ENCODE measurements around the gene DUSP22.

DUSP22 gene

DNA sequence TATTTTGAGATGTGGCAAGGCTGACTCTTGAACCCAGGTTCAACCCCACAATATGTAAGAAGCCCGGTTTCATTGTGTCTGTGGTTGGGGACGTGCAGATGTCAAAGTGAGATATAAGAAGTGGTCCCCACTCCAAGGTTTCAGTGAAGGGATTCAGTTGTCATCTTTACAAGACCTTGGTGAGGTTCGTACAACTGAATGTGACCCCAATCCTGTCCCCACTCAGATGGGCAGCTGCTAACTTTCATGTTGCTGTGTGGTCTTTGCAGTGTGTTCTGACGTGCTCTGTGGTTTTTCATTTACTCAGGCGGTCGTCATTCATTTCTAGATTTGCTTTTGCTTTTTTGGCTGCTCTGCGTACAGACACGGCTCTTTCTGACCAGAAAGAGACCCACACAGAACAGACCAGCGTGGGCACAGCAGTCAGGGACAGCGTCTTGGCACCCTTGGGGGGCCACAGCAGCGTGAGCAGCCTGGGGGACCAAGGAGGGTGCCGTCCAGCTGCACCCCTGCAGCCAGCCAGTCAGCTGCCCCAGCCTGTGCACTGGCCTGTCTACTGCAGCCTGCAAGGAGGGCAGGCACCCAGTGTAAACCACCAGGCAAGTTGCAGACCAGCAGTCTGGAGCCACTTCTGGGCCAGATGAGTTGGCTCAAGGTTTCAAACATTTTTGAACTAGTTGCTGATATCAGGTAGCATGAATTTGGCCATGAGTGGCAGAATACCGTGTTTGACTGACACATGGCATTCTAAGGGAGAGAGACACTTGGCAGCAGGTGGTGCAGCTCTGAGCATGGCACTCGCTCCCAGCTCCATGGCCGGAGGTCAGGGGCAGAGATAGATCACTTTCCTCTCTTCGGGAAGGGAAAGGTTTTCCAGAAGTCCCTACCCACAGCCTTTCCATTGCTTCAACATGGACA, 49.9 kb downstream of the DUSP22 start:
- DNase-seq: no peak

DNA sequence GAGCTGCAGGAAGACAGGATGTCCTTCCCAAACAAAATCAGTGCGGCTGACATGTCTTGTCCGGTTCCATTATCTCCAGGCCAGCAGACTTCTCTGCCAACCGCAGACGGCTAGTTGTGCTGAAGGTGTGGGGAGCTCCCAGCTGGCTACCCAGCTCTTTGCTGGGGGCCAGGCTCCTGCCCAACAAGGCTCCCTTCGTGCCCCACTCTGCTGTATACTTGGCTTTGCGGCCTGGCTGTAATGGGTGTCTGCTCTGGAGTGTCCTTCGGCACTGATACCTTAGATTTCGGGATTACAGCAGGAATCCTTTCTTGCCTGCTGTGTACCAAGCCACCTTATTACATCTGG, 50.5 kb downstream of the DUSP22 start:
- no peak for DNase-seq

DNA sequence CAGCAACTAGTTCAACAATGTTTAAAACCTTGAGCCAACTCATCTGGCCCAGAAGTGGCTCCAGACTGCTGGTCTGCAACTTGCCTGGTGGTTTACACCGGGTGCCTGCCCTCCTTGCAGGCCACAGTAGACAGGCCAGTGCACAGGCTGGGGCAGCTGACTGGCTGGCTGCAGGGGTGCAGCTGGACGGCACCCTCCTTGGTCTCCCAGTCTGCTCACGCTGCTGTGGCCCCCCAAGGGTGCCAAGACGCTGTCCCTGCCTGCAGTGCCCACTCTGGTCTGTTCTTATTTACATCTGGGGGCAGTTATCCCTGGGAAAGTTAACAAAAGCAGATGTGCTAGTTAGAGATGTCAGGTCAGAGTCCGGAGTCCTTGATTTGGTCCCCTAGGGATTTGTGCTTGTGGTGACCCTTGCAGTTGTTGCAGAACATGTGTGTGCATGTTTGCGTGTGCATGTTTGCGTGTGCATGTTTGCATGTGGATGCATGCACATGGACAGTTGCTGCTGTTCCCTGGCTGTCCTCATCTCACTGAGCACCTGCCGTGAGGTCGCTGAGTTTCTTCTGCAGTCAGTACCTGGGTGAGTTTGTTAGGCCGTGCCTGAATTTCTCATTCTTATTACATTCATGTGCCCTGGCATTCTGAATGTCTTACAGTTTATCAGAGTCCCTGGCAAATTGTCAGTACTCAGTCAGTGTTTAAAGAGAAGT, 51.1 kb downstream of the DUSP22 start:
- DNase-seq: no peak

DNA sequence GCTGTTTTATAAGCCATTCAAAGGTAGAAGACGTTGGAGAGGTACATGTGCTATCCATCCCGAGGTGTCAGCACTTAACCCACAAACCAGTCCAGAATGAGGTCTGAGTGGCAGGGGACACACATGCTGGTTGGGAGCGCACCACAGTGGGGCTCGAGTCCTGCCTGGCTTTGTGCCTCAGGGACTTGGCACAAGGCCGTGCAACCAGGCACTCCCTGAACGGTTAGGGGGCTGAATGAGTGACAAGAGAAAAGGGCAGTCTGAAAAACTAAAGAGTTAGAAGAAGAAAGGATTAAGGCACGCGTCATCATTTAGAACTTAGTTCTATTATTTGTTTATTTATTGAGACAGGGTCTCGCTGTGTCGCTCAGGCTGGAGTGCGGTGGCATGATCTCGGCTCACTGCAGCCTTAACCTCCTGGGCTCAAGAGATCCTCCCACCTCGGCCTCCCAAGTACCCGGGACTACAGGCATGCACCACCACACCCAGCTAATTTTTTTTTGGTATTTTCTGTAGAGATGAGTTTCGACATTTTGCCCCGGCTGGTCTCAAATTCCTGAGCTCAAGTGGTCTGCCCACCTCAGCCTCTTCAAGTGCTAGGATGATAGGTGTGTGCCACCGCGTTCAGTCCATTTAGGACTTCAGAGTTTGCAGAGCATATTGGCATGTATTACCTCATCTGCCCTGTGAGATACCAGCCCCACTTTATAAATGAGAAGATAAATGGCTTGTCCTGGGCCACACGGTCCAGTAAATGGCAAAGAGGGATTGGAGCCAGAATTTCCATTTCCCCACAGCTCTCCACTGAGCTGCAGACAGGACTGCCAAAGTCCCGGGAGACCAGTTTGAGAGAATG, 51.9 kb downstream of the DUSP22 start:
- DNase-seq: no peak

DNA sequence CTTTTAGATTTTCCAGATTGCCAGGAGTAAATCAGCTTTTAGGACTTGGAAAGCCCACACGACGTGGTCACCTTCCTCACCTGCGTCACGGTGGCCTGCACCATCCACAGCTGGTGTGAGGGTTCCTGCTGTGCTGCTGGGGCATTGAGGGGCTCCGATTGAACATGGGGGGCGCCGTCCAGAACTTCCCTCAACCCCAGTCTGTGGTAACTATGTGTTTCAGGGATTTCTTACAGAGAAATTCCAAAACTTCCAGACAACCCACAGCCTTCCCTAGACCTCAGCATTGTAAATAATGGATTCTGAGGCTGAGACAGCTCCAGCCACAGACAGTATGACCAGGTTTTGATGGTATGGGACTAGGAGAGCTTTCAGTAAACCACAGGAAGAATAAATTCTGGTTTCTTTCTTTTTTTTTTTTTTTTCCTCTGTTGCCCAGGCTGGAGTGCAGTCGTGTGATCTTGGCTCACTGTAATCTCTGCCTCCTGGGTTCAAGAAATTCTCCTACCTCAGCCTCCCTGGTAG, 52.6 kb downstream of the DUSP22 start:
- DNase-seq: no peak

DNA sequence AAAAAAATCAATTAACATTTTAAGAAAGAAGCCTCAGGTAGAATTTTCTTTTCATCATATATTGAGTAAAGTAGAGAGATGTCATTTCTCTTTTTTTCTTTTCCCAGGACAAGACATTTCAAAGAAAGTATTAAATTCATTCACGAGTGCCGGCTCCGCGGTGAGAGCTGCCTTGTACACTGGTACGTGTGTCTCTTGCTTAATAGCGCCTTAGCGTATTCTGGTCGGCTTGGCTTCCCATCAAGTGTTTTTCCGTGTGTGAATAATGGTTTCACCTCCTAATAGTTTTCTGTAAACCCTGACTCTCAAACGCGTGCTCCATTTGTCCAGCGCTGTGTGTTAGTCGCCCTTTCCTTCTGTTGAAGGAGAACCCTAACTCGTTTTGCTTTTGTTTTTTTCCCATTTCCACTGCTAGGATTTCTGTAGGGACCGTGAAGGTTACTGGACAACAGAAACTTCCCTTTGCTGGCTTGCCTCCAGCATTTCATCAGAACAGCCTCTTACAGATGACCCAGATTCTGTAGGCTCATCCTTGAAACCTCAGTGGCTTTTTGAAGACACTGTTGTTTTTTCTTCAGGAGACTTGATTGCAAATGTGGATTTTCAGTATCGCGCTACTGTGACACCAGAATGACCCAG, 53.6 kb downstream of the DUSP22 start:
- no peak for DNase-seq

DNA sequence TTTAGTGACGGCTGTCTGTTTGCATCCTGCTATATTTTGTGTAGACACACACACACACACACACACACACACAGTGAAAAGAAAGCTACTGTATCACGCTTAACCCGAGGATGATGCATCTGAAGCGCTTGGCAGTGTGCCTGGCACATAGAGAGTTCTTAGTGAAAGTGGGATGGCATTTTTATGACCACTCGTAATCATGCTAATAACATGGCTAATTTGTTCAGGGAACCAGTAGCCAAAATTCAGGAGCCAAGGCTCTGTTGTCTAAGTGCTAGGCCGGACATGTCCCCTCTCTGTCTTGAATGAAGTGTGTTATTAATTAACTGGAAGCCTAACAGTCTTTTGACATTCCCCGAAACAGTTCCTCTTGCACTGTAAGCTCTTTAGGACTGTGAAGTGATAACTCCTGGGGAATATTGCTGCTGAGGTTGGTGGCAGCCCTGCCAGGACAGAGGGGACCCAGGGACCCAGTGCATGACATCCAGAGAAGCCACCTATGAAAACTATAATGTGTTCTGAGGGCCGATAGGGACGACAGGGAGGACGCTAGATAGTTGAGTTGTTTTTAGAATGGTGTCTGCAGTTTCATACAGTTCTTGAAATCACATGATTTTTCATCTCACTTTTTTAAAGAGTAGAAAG, 54.2 kb downstream of the DUSP22 start:
- DNase-seq: no peak

DNA sequence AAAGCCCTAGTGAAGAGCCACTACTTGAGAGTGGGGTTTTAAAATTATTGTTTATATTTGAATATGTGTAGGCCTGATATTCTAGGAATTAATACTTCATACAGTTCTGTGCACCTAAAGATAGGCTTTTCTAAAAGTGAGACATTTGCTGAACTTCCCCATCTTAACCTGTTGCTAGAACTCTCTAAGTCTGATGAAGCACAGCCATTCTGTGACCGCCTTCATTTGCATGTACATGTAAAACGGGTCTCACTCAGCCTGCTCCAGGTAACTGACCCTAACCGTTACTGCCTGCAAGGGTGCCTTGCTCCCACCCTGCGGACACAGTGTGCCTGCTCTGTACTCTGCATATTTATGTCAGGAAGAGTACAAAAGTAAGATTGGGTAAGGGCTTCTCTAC, 54.9 kb downstream of the DUSP22 start:
- no peak for DNase-seq

DNA sequence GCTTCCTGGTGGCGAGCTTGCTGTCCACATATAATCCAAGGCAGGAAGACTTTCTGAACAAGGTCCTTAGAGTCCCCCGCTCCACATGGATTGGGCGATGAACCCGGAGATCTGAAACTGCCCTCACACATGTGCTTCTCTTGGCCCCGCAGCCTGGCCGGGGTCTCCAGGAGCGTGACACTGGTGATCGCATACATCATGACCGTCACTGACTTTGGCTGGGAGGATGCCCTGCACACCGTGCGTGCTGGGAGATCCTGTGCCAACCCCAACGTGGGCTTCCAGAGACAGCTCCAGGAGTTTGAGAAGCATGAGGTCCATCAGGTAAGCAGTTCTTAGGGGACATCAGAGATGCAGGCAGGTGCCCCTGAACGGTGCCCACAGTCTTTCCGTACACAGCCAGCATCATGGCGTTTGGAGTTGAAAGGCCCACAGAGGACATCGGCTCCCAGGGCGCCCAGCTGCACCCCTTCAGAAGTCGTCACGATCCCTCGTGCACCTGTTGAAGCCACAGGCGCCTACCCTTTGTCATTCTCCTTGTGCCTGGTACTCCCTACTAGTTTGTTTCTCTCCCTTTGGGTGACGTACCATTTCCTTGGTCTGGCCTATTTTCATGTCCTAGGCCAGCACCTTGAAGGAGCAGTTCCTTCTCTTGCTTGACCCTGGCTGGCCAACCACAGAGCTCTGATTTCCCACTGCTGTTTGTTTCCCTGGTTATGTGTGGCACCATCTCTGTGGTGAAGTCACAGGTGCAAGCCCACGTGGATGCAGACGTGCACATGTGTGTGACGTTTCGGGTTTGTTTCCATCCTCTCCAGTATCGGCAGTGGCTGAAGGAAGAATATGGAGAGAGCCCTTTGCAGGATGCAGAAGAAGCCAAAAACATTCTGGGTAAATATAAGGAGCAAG, 55.9 kb downstream of the DUSP22 start:
- DNase-seq: no peak

DNA sequence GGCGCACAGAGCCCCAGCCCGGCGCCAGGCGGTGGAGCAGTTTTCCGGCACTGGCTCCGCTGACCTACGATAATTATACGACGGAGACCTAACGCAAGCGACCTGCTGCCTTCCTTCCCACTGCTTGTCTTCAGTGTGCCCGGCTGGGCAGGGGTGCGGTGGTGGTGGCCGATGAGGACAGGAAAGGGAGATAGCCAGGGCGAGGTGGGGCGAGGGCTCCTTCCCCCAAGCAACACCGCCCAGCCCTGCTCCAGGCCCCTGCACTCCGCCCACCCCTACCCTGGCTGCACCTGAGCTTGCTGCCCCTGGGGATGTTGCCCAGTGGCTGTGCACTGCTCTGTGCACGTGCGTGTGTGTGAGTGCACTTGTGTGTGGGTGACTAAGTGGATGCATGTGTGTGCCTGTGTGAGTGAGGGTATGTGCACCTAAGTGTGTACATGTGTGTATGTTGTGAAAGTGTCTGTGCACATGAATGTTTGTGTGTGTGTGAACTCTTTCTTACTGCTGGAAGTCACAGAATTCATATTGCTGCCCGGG, 56.6 kb downstream of the DUSP22 start:
- no peak for DNase-seq

DNA sequence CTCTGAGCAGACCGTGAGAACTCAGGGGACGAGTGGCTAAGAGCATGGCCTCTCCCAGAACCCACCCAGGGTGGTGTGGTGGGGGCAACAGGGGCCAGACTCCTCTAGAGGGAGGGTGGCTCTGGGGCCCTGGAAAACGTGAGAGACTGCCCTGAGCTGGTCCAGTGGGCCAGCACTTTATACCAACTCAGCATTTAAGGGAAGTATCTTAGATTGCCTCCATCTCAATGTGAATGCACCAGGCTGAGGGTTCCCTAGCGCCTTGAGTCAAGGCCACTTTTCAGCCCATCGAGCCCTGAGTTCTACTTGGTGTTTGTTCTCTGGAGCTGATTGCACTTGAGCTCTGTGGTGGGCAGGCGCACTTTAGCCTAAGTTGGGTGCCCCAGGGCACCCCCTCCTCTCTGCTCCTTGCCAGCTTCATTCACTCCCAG, 57.2 kb downstream of the DUSP22 start:
- no peak for DNase-seq

DNA sequence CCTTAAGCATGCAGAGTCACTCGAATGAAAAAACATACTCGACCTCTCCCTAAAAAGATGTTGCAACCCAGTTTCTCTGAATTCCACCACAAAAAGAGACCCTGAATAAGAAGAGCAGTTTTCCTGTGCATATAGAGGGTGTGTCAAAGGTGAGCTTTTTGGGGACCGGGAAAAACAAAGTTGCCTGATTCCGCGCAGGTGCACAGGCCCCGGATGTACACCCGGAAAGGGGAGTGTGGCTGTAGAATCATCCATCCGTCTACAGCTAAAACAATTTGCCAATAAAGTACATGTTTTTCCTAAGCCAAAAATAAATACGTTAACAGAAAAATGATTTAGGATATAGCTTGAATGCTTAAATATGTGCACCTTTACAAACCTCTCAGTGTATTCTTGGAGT, 58.1 kb downstream of the DUSP22 start:
- no peak for DNase-seq

DNA sequence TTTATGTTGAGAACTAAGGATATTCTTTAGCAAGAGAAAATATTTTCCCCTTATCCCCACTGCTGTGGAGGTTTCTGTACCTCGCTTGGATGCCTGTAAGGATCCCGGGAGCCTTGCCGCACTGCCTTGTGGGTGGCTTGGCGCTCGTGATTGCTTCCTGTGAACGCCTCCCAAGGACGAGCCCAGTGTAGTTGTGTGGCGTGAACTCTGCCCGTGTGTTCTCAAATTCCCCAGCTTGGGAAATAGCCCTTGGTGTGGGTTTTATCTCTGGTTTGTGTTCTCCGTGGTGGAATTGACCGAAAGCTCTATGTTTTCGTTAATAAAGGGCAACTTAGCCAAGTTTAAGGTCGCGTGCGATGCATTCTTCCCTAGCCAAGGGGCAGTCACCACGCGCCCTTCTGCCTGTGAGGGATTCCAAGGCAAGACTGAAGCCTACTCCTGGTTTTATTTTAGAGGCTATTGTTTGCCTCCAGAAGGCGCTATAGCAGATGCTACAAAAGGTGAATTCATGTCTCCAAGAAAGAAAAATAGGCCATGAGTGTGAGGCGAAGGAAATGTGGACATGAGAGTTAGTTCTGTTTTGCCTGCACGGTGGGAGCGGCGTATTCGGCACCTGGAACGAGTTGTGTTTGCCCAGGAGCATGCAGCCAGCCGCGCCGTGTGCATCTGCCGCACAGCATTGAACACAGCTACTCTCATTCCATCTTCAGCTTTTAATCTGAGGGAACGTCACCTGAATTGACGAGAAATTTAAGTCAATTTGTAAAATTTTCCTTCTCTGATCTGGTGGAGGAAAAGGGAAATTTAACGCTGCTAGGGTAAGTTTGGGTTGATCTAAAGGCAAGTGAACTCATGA, 59.0 kb downstream of the DUSP22 start:
- DNase-seq: no peak

DNA sequence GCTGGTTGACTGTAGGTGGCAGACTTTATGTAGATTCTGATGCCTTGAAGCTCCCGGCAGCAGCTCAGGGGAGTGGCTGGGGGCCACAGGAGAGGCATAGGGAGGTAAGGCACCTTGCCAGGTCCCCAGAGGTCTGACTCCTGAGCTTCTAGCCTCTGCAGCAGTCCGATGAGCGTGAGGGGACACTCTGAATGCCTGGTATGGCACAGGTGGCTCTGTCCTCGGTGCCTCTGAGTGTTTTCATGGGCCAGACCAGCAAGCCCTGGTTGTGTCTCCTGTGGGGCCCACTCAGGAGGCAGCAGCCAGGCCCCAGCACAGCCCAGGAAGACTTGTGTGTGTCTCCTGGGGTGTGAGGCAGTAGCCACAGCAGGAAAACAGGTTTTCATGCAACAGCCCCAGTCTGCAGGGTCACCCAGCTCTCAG, 59.6 kb downstream of the DUSP22 start:
- DNase-seq: no peak

DNA sequence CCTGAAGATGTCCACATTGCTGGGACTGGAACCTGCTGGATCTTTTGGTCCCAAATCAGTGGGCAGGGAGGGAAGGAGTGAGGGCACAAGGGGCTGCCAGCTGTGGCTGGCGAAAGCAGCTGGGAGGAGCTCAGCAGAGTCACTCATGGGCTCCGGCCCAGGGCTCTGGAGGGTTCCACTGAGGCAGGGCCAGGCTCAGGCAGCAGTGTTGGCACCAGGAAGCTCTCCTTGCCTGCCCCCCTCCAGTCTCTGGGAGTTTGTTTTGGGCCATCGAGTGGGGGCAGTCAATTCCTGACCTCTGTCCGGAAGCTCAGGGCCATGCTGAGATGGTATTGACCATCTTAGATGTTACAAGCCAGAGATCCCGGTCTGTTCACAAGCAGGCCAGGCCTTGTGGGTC, 60.2 kb downstream of the DUSP22 start:
- DNase-seq: no peak

DNA sequence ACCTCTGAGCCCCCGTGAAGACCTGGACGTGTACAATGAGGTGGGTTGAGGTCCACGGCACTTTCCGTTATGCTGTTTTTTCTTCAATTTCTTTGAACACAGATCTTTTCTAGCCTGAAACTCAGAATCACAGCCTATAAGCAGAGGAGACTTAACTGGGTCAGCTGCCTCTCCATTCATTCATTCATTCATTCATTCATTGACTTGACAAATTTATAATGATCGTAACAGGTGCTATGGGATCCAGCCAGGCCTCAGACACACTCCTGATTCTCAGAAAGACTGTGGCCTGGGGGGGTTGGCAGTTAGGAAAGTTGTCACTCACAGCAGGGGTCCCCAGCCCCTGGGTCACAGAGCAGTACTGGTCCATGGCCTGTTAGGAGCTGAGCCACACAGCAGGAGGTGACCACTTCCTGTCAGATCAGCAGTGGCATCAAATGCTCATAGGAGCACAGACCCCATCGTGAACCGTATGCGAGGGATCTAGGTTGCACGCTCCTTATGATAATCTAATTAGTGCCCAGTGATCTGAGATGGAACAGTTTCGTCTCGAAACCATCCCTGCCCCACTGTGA, 60.7 kb downstream of the DUSP22 start:
- no peak for DNase-seq

DNA sequence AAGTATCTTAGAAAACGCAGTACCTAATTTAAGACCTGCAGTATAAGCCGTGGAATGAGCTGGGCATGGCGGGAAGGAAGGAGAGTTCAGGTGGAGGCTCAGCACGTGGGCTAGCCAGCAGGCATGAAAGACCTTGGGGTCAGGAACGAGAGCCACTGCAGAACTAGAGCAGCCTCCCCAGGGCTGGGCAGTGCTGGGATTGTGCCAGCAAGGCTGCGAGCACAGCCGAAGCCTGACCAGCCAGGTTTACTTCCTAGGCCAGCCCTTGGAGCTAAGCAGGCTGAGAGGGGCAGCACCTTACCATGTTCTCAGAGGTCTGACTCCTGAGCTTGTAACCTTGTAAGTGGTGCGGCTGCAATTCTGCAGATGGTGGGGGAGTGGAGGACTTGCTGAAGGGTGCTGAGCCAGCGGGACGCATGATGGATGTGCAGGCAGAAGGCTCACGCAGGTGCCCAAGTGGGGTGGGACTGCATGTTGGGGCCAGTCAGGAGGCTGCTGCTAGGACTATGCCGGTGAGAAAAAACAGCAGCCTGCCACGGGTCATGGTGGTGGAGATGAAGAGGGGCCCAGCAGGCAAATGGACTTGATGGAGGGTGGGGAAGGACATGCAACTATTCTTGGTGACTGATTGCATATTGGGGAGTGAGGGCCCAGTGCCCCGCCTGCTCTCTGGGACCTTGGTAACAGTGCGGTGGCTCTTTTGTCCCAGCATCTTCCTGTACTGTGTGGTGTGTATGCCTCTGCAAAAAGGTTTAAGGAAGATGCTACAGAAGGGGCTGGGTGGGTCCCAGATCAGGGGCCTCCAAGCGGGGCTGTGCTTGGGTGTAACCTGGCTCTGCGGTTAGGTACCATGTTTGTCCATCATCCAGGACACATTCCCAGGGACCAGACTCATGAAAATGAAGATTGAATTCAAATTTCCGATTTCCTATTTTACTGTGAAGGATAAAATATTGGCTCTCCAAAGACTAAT, 61.6 kb downstream of the DUSP22 start:
- DNase-seq: no peak

DNA sequence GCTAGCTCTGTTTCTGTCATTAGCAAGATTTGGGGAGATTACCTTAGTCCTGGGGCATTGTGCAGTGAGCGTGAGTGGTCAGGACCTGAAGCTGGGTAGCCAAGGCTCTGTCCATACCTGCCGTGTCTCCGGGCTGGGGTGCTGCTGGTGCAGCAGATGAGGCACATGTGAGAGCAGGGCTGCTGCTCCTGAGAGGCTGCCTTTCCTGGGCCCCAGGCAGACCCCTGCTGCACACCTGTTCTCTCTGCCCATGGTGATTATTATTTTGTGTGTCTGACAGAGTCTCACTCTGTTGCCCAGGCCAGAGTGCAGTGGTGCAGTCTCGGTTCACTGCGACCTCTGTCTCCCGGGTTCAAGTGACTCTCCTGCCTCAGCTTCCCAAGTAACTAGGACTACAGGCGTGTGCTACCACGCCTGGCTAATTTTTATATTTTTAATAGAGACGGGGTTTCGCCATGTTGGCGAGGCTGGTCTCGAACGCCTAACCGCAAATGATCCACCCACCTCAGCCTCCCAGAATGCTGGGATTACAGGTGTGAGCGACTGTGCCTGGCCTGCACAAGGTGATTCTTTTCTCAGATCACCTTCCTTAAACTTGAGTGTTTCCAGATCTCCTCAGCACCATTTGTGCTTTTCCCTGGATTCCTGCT, 62.5 kb downstream of the DUSP22 start:
- no peak for DNase-seq

Data from COR-L47 (cell line).